ENCODE data around the gene TCF7L1.
"Not testable (repeated sequence)": the region's sequence is repeated elsewhere in the genome, so short reads cannot be mapped to it uniquely, and the experiment has no call there.

TCF7L1 gene

GRCh38 chr2:85181134-85181631 is 48.0 kb downstream of the TCF7L1 start:
- in situ Hi-C loops (cut with MboI; ENCODE audit: low sequenced_read_pairs): no loop called here

GRCh38 chr2:85181844-85182456 is 48.8 kb downstream of the TCF7L1 start:
- in situ Hi-C loops (cut with MboI; ENCODE audit: low sequenced_read_pairs): no loop called here

GRCh38 chr2:85183076-85183475 is 49.9 kb downstream of the TCF7L1 start:
- in situ Hi-C loops (cut with MboI; ENCODE audit: low sequenced_read_pairs): no loop called here

GRCh38 chr2:85183479-85183878 is 50.3 kb downstream of the TCF7L1 start:
- in situ Hi-C loops (cut with MboI; ENCODE audit: low sequenced_read_pairs): no loop called here

GRCh38 chr2:85184231-85184630 is 51.0 kb downstream of the TCF7L1 start:
- in situ Hi-C loops (cut with MboI; ENCODE audit: low sequenced_read_pairs): no loop called here

GRCh38 chr2:85184990-85185389 is 51.8 kb downstream of the TCF7L1 start:
- in situ Hi-C loops (cut with MboI; ENCODE audit: low sequenced_read_pairs): no loop called here

GRCh38 chr2:85185431-85185940 is 52.3 kb downstream of the TCF7L1 start:
- in situ Hi-C loops (cut with MboI; ENCODE audit: low sequenced_read_pairs): no loop called here

- in situ Hi-C loops (cut with MboI; ENCODE audit: low sequenced_read_pairs): no loop called here
Observed at GRCh38 chr2:85187069-85187468, 53.9 kb downstream of the TCF7L1 start.

- in situ Hi-C loops (cut with MboI; ENCODE audit: low sequenced_read_pairs): no loop called here
Observed at GRCh38 chr2:85188852-85189251, 55.7 kb downstream of the TCF7L1 start.

- in situ Hi-C loops (cut with MboI; ENCODE audit: low sequenced_read_pairs): no loop called here
Observed at GRCh38 chr2:85189606-85190270, 56.5 kb downstream of the TCF7L1 start.

- in situ Hi-C loops (cut with MboI; ENCODE audit: low sequenced_read_pairs): no loop called here
Observed at GRCh38 chr2:85191157-85191556, 58.0 kb downstream of the TCF7L1 start.

- in situ Hi-C loops (cut with MboI; ENCODE audit: low sequenced_read_pairs): no loop called here
Observed at GRCh38 chr2:85194780-85195480, 61.7 kb downstream of the TCF7L1 start.

- in situ Hi-C loops (cut with MboI; ENCODE audit: low sequenced_read_pairs): no loop called here
Observed at GRCh38 chr2:85195956-85196355, 62.8 kb downstream of the TCF7L1 start.

- in situ Hi-C loops (cut with MboI; ENCODE audit: low sequenced_read_pairs): no loop called here
Observed at GRCh38 chr2:85199698-85200097, 66.5 kb downstream of the TCF7L1 start.

GRCh38 chr2:85209887-85210286 is 76.7 kb downstream of the TCF7L1 start:
- in situ Hi-C loops (cut with MboI; ENCODE audit: low sequenced_read_pairs): no loop called here

- in situ Hi-C loops (cut with MboI; ENCODE audit: low sequenced_read_pairs): no loop called here
Observed at GRCh38 chr2:85210511-85210910, 77.3 kb downstream of the TCF7L1 start.

- in situ Hi-C loops (cut with MboI; ENCODE audit: low sequenced_read_pairs): not testable (repeated sequence)
Observed at GRCh38 chr2:85211606-85212005, 78.4 kb downstream of the TCF7L1 start.

GRCh38 chr2:85212841-85213240 is 79.6 kb downstream of the TCF7L1 start:
- in situ Hi-C loops (cut with MboI; ENCODE audit: low sequenced_read_pairs): no loop called here

- in situ Hi-C loops (cut with MboI; ENCODE audit: low sequenced_read_pairs): no loop called here
Observed at GRCh38 chr2:85213404-85213803, 80.2 kb downstream of the TCF7L1 start.

GRCh38 chr2:85213901-85214512 is 80.8 kb downstream of the TCF7L1 start:
- in situ Hi-C loops (cut with MboI; ENCODE audit: low sequenced_read_pairs): no loop called here

GRCh38 chr2:85215081-85215447 is 81.9 kb downstream of the TCF7L1 start:
- in situ Hi-C loops (cut with MboI; ENCODE audit: low sequenced_read_pairs): no loop called here
